HG02970 (cell line): ENCODE data around the gene NEK11.
"Not testable (repeated sequence)": the region's sequence is repeated elsewhere in the genome, so short reads cannot be mapped to it uniquely, and the experiment has no call there.

Experiments
- ATAC-seq: cut with Tn5 transposase; IDR thresholded peaks from one replicate; pipeline ENCODE4 v1.9.1; 2021; ENCODE audit warnings: mild to moderate bottlenecking, moderate library complexity, moderate number of reproducible peaks; ENCODE audit not compliant: unreplicated experiment, low FRiP score

Gene NEK11

GRCh38 chr3:131283862-131284261 lies 257.2 kb downstream of the NEK11 start:
- no peak for ATAC-seq

- ATAC-seq = no peak
Observed at GRCh38 chr3:131284302-131284701, 257.6 kb downstream of the NEK11 start.

GRCh38 chr3:131285456-131285855 lies 258.8 kb downstream of the NEK11 start:
- ATAC-seq = no peak

GRCh38 chr3:131299836-131300235 lies 273.2 kb downstream of the NEK11 start:
- ATAC-seq = no peak

- ATAC-seq = no peak
Observed at GRCh38 chr3:131303848-131304247, 277.2 kb downstream of the NEK11 start.

GRCh38 chr3:131304890-131305289 lies 278.2 kb downstream of the NEK11 start:
- no peak for ATAC-seq

GRCh38 chr3:131306242-131306641 lies 279.6 kb downstream of the NEK11 start:
- no peak for ATAC-seq

- no peak for ATAC-seq
Observed at GRCh38 chr3:131314318-131314717, 287.6 kb downstream of the NEK11 start.

- ATAC-seq = no peak
Observed at GRCh38 chr3:131315162-131315561, 288.5 kb downstream of the NEK11 start.

- no peak for ATAC-seq
Observed at GRCh38 chr3:131317667-131318066, 291.0 kb downstream of the NEK11 start.

- no peak for ATAC-seq
Observed at GRCh38 chr3:131323014-131323413, 296.3 kb downstream of the NEK11 start.

- no peak for ATAC-seq
Observed at GRCh38 chr3:131323792-131324191, 297.1 kb downstream of the NEK11 start.

GRCh38 chr3:131324923-131325322 lies 298.2 kb downstream of the NEK11 start:
- no peak for ATAC-seq

- no peak for ATAC-seq
Observed at GRCh38 chr3:131326307-131326706, 299.6 kb downstream of the NEK11 start.

GRCh38 chr3:131328721-131329120 lies 302.0 kb downstream of the NEK11 start:
- ATAC-seq = no peak

GRCh38 chr3:131329774-131330173 lies 303.1 kb downstream of the NEK11 start:
- no peak for ATAC-seq

- not testable (repeated sequence) for ATAC-seq
Observed at GRCh38 chr3:131331456-131332085, 304.9 kb downstream of the NEK11 start.

- ATAC-seq = no peak
Observed at GRCh38 chr3:131338948-131339640, 312.4 kb downstream of the NEK11 start.

GRCh38 chr3:131341761-131342160 lies 315.1 kb downstream of the NEK11 start:
- ATAC-seq = no peak

GRCh38 chr3:131348911-131349310 lies 322.2 kb downstream of the NEK11 start:
- ATAC-seq = no peak

- ATAC-seq = no peak
Observed at GRCh38 chr3:131349454-131349853, 322.8 kb downstream of the NEK11 start.

- ATAC-seq = no peak
Observed at GRCh38 chr3:131349946-131350347, 323.3 kb downstream of the NEK11 start.
